K562 (cell line): ENCODE results near the gene PCED1B. TPM values are rescaled to one million over a fixed set of nuclear protein-coding genes. Genes with fewer than 3 reads are reported as not detected.
A peak's percentile ranks its signal among the peaks of the same experiment; 100 is the strongest.

ENCODE experiments used
- ETV1 ChIP-seq: fragments of 450-650 bp; conservative IDR thresholded peaks from 2 replicates; pipeline ENCODE4 v1.6.1; 2016; ENCODE audit warnings: missing genetic modification characterization, control low read depth, low read depth, missing compliant biosample characterization
- HNRNPK ChIP-seq: fragments of 200-400 bp; formaldehyde crosslinking; IDR thresholded peaks from one replicate; pipeline ENCODE4 v1.6.1; 2018; ENCODE audit warnings: mild to moderate bottlenecking, low read depth, low read length; ENCODE audit not compliant: poor library complexity, severe bottlenecking
- KLF10 ChIP-seq: fragments of 250-450 bp; sonication (Bioruptor Pico); IDR thresholded peaks from 2 replicates; pipeline ENCODE4 v1.6.1; 2021; ENCODE audit warnings: matching md5 sums
- L3MBTL2 ChIP-seq: fragments of 450-650 bp; IDR thresholded peaks from 2 replicates; pipeline ENCODE4 v1.6.1; 2016; ENCODE audit warnings: mild to moderate bottlenecking, moderate library complexity
- NR2C1 ChIP-seq, 2 experiments: fragments of 450-650 bp; IDR thresholded peaks; 2 replicates each; pipeline ENCODE4 v1.6.1; 2017; ENCODE audit warnings: mild to moderate bottlenecking in 2 of 2, antibody characterized with exemption in 1 of 2, inconsistent platforms in 1 of 2, missing compliant biosample characterization in 1 of 2, missing genetic modification characterization in 1 of 2
- POLR2G ChIP-seq: fragments of 200-400 bp; formaldehyde crosslinking; IDR thresholded peaks from 2 replicates; pipeline ENCODE4 v1.6.1; 2017; ENCODE audit warnings: low read depth, mild to moderate bottlenecking, antibody characterized with exemption, low read length, moderate library complexity
- POLR2H ChIP-seq: IDR thresholded peaks from 2 replicates; pipeline ENCODE4 v1.6.1; 2016; ENCODE audit warnings: missing genetic modification characterization, low read depth, mild to moderate bottlenecking, control low read depth, missing compliant biosample characterization, moderate library complexity
- PRPF4 ChIP-seq: fragments of 200-400 bp; formaldehyde crosslinking; IDR thresholded peaks from one replicate; pipeline ENCODE4 v1.6.1; 2017; ENCODE audit warnings: low read length, low read depth, mild to moderate bottlenecking; ENCODE audit not compliant: insufficient read depth, poor library complexity, severe bottlenecking
- RBM15 ChIP-seq: fragments of 200-400 bp; formaldehyde crosslinking; IDR thresholded peaks from 2 replicates; pipeline ENCODE4 v1.6.1; 2018; ENCODE audit warnings: mild to moderate bottlenecking, low read length, moderate library complexity; ENCODE audit not compliant: insufficient read depth
- RBM25 ChIP-seq: fragments of 200-400 bp; formaldehyde crosslinking; IDR thresholded peaks from 2 replicates; pipeline ENCODE4 v1.6.1; 2018; ENCODE audit warnings: low read length, low read depth, moderate library complexity; ENCODE audit not compliant: severe bottlenecking
- RCOR1 ChIP-seq, 2 experiments: IDR thresholded peaks; 2 replicates each; pipeline ENCODE4 v1.6.1; 2012; ENCODE audit warnings: low read depth in 2 of 2, low read length in 2 of 2, borderline replicate concordance in 1 of 2, improper control_type of control experiment in 1 of 2
- TAL1 ChIP-seq: fragments of 450-650 bp; IDR thresholded peaks from 2 replicates; pipeline ENCODE4 v1.6.1; 2016; ENCODE audit warnings: mild to moderate bottlenecking
- THRA ChIP-seq: fragments of 450-650 bp; IDR thresholded peaks from 2 replicates; pipeline ENCODE4 v1.6.1; 2017; ENCODE audit warnings: mild to moderate bottlenecking, moderate library complexity
- TRIM24 ChIP-seq, 2 experiments: fragments of 450-650 bp; IDR thresholded peaks; 2 replicates each; pipeline ENCODE4 v1.6.1; 2016
- ZBTB34 ChIP-seq: fragments of 250-450 bp; sonication (Bioruptor Pico); IDR thresholded peaks from 2 replicates; pipeline ENCODE4 v1.8.0; 2021; ENCODE audit warnings: mild to moderate bottlenecking, moderate library complexity
- ZNF12 ChIP-seq: sonication (generic); formaldehyde crosslinking; IDR thresholded peaks from 2 replicates; pipeline ENCODE4 v1.4.0; 2020; ENCODE audit warnings: mild to moderate bottlenecking, missing genetic modification reagents
- ZNF707 ChIP-seq: fragments of 250-450 bp; sonication (Bioruptor Pico); conservative IDR thresholded peaks from 2 replicates; pipeline ENCODE4 v1.8.0; 2022; ENCODE audit warnings: inconsistent platforms, mild to moderate bottlenecking, moderate library complexity
- ZNF77 ChIP-seq: fragments of 250-450 bp; sonication (Bioruptor Pico); IDR thresholded peaks from 2 replicates; pipeline ENCODE4 v1.5.0; 2020
- ZZZ3 ChIP-seq: fragments of 450-650 bp; IDR thresholded peaks from 2 replicates; pipeline ENCODE4 v1.6.1; 2016; ENCODE audit warnings: antibody characterized with exemption, mild to moderate bottlenecking, moderate library complexity
- polyA plus RNA-seq, 8 experiments: library from polyadenylated mRNA; depleted of rRNA in 4 of 8; stranded (reverse) in 5 of 8; unstranded in 3 of 8; fragments of >200 nt; fragmentation: Nextera tagmentation in 2 of 8; fragmentation: Illumina TruSeq in 1 of 8; extraction: Ambion mirVana in 2 of 8; extraction: Trizol in 1 of 8; gene quantifications; 2 replicates each; pipeline versions ENCODE4 v1.2.1 to v1.2.3, GENCODE V29; 2011 to 2014; ENCODE audit warnings: inconsistent platforms in 1 of 8, missing spikeins in 1 of 8
- total RNA-seq, 7 experiments: library from RNA; depleted of rRNA in 6 of 7; stranded (reverse); fragments of >200 nt in 6 of 7; fragmentation: Illumina TruSeq in 2 of 7; extraction: Trizol in 2 of 7; gene quantifications; 2 replicates each; pipeline versions ENCODE4 v1.2.1 to v1.2.3, GENCODE V29; 2011 to 2021; ENCODE audit warnings: low replicate concordance in 1 of 7
- TF ChIP-seq, protein P1 (sequence below), 2 experiments: IDR thresholded peaks in 1 of 2; conservative IDR thresholded peaks in 1 of 2; 2 replicates each; pipeline ENCODE4 v1.6.1; 2016; ENCODE audit warnings: low read depth in 2 of 2, mild to moderate bottlenecking in 1 of 2, missing compliant biosample characterization in 1 of 2, missing genetic modification characterization in 1 of 2, moderate library complexity in 1 of 2
- TF ChIP-seq, protein P2 (sequence below): sonication (generic); formaldehyde crosslinking; IDR thresholded peaks from 2 replicates; pipeline ENCODE4 v1.5.0; 2020; ENCODE audit warnings: missing genetic modification reagents

The PCED1B gene
- total and polyA plus RNA-seq, 9 of the 15 experiments (the other 6 are each of a cell fraction or from before 2014, with no cell fraction given) = 1.2 to 9.3 (median 2.5) TPM

DNA sequence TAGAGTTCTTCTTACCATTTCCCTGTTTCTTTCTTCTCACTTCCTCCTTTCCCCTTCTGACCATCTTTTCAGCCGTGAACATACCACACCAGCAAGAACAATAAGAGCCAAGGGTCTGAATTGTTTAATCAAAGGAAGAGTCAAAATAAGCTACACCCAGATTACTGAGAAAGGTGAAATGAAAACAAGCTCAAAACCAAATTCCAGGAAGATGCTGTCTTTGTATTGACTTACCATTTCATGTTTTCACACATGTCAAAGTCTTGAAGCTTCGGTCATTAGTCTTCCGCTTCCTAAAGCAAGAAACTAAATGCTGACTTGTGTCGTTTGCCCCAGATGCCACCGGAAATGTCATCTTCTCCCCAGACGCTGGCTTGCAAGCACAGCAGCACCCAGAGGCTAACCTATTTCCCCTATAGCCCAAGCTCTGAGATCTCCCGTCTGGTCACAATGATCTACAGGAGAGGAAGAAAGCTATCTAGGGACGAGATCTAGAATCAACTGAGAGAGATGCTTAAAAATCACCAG, 136.8 kb downstream of the PCED1B start (continued):
- TF ChIP-seq KLF10 (CRISPR knock-in tag) = no peak
- TF ChIP-seq ETV1 = peak; percentile 73
- TF ChIP-seq L3MBTL2 = peak; percentile 11; the same call in 1 of the 2 replicates
- TF ChIP-seq ZBTB34 (CRISPR knock-in tag) = no peak
- TF ChIP-seq, protein P1, sequence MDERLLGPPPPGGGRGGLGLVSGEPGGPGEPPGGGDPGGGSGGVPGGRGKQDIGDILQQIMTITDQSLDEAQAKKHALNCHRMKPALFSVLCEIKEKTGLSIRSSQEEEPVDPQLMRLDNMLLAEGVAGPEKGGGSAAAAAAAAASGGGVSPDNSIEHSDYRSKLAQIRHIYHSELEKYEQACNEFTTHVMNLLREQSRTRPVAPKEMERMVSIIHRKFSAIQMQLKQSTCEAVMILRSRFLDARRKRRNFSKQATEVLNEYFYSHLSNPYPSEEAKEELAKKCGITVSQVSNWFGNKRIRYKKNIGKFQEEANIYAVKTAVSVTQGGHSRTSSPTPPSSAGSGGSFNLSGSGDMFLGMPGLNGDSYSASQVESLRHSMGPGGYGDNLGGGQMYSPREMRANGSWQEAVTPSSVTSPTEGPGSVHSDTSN (CRISPR knock-in tag; IDR thresholded peaks at IDR 0.05; ENCODE audit: low read depth) = no peak
- TF ChIP-seq, protein P1 (tag; conservative IDR thresholded peaks at IDR 0.05; ENCODE audit: low read depth) = peak; percentile 27; the same call in 1 of the 2 replicates
- TF ChIP-seq, protein P2, sequence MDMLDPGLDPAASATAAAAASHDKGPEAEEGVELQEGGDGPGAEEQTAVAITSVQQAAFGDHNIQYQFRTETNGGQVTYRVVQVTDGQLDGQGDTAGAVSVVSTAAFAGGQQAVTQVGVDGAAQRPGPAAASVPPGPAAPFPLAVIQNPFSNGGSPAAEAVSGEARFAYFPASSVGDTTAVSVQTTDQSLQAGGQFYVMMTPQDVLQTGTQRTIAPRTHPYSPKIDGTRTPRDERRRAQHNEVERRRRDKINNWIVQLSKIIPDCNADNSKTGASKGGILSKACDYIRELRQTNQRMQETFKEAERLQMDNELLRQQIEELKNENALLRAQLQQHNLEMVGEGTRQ (CRISPR knock-in tag) = no peak
- no peak for TF ChIP-seq HNRNPK
- no peak for TF ChIP-seq NR2C1 (IDR thresholded peaks at IDR 0.05)
- TF ChIP-seq NR2C1 (tag; IDR thresholded peaks at IDR 0.05) = 0 out of 2 replicates have a peak, but pooled peaks have one; percentile 14
- no peak for TF ChIP-seq PRPF4
- no peak for TF ChIP-seq TAL1
- TF ChIP-seq RBM25 = no peak
- TF ChIP-seq POLR2G = no peak
- TF ChIP-seq ZNF77 (CRISPR knock-in tag) = no peak
- TF ChIP-seq THRA = no peak
- TF ChIP-seq ZNF707 (CRISPR knock-in tag) = no peak
- no peak for TF ChIP-seq POLR2H
- peak in 1 of 2 experiments; percentile 37; a peak in 1 of 4 replicates for TF ChIP-seq RCOR1 (IDR thresholded peaks at IDR 0.05; ENCODE audit: borderline replicate concordance in 1 of 2, low read depth in 2 of 2, low read length in 2 of 2)
- no peak for TF ChIP-seq ZZZ3
- TF ChIP-seq RBM15 = no peak
- no peak for TF ChIP-seq TRIM24 (IDR thresholded peaks at IDR 0.05)
- TF ChIP-seq ZNF12 (CRISPR knock-in tag) = no peak
